ENCODE data around the gene PPP3CA. TPM values are rescaled to one million over a fixed set of nuclear protein-coding genes. Genes with fewer than 3 reads are reported as not detected.

The PPP3CA gene
- total RNA-seq, 4 donors from 2014 or later = 32.7 to 45.1 (median 44.0) TPM

DNA sequence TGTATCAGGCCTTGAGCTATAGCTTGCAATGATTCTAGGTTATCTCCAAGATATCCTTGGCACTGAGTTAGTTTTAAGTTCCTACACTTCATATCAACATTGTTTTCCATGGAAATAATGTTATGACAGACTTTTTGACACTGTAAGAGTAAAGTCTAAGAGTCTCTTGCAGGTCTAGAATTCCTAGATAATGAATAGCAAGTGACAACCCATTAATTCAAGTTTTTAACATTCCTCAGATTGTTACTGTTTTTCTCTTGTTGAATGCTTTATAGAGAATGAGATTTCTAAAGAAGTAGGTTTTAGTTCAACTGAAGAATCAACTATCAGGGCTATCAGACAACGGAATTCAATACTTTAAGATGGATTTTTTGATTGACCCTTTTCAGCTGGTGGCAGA is 276.1 kb downstream of the PPP3CA start:
- Histone ChIP-seq H3K9me3 (no peaks in the 10 kb centered on the region), H3K27ac (no peak overlapping the region), H3K36me3 (no peaks in the 10 kb centered on the region), H3K27me3 (no peaks in the 10 kb centered on the region), H3K4me3 (no peak overlapping the region), H3K4me1 (peaks cover 0 to 3% (median 0%) of the 10 kb centered on the region in 4 donors)
- TF ChIP-seq EP300 (IDR thresholded peaks at IDR 0.05) (no peak), POLR2A (IDR thresholded peaks at IDR 0.05) (no peak)
- TF ChIP-seq, protein P1, sequence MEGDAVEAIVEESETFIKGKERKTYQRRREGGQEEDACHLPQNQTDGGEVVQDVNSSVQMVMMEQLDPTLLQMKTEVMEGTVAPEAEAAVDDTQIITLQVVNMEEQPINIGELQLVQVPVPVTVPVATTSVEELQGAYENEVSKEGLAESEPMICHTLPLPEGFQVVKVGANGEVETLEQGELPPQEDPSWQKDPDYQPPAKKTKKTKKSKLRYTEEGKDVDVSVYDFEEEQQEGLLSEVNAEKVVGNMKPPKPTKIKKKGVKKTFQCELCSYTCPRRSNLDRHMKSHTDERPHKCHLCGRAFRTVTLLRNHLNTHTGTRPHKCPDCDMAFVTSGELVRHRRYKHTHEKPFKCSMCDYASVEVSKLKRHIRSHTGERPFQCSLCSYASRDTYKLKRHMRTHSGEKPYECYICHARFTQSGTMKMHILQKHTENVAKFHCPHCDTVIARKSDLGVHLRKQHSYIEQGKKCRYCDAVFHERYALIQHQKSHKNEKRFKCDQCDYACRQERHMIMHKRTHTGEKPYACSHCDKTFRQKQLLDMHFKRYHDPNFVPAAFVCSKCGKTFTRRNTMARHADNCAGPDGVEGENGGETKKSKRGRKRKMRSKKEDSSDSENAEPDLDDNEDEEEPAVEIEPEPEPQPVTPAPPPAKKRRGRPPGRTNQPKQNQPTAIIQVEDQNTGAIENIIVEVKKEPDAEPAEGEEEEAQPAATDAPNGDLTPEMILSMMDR (IDR thresholded peaks at IDR 0.05) = no peak
- no peak for DNase-seq (ENCODE audit: low spot score in 2 of 2)
- 52 to 66% methylated on average over 1 of the region's 1 CpG for WGBS, 2 donors

DNA sequence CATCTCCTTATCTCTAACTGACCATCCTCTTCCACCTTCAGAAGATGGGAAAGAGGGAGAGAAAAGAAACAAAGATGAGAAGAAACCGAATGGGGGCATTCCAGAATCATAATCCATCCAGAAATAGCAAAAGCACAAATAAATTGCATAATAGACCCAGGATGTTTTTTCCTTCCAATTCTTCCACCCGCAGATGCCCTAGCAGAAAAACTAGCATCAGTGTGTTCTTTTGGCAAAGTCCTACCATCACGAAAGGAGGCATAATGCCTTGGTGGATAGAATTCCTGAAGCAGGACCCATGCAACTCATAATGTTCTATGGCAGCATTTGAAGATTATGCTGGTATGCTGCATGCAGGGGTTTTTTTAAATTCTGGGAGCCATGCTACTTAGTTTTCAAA is 279.2 kb downstream of the PPP3CA start:
- no peaks in the 10 kb centered on the region for H3K9me3 ChIP-seq
- no peak overlapping the region for H3K4me3 ChIP-seq
- DNase-seq (ENCODE audit: low spot score in 2 of 2) = no peak
- peaks cover 0 to 3% (median 0%) of the 10 kb centered on the region in 4 donors for H3K4me1 ChIP-seq
- H3K27ac ChIP-seq = no peak overlapping the region
- 74 to 76% methylated on average over 3 of the region's 3 CpGs for WGBS, 2 donors
- TF ChIP-seq, protein P1 (IDR thresholded peaks at IDR 0.05) = no peak
- TF ChIP-seq POLR2A (IDR thresholded peaks at IDR 0.05) (no peak), EP300 (IDR thresholded peaks at IDR 0.05) (no peak)
- H3K36me3 ChIP-seq = no peaks in the 10 kb centered on the region
- H3K27me3 ChIP-seq = no peaks in the 10 kb centered on the region

DNA sequence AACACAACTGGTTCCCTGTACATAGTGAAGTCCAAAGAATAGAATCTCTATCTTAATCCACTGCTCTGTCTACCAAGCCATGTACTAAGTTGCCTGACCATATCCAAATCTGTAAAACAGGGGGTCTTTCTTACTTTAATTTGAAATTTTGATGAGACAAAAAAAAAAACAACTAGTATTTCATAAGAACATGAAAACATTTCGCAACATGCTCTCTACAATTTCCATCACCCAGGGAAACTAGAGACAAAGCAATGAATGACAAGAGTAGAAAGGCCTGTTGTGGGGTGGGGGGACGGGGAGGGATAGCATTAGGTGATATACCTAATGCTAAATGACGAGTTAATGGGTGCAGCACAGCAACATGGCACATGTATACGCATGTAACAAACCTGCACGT is 279.9 kb downstream of the PPP3CA start:
- no peaks in the 10 kb centered on the region for H3K36me3 ChIP-seq
- TF ChIP-seq POLR2A (IDR thresholded peaks at IDR 0.05) (no peak), EP300 (IDR thresholded peaks at IDR 0.05) (no peak)
- TF ChIP-seq, protein P1 (IDR thresholded peaks at IDR 0.05) = no peak
- H3K4me1 ChIP-seq = peaks cover 0 to 3% (median 0%) of the 10 kb centered on the region in 4 donors
- H3K27ac ChIP-seq = no peak overlapping the region
- no peaks in the 10 kb centered on the region for H3K9me3 ChIP-seq
- WGBS, 2 donors = 94 to 96% methylated on average over 5 of the region's 5 CpGs
- no peak for DNase-seq (ENCODE audit: low spot score in 2 of 2)
- H3K4me3 ChIP-seq = no peak overlapping the region
- no peaks in the 10 kb centered on the region for H3K27me3 ChIP-seq

DNA sequence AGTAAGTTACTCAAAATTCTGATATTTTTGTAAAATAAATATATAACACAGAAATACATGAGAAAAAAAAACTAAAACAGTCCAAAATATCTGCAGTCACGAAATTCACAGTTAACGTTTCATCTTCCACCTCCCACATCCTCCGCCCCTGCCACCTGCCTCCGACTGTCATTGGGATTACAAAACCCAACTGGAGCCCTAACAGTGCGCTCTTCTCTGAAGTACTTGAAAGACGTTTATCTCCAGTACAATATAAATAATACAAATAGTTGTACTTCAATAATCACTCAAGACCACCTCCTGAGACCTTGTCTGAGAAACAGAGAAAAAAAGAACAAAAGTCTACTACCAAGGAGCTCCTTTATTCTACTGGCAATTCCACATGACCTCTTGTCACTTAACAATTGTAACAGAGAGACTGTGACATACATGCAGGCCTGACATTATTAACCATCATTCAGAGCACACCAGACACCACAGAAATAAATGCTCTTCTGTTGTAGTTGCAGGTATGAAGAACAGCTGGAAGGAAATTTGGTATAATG is 280.6 kb downstream of the PPP3CA start:
- Histone ChIP-seq H3K36me3 (no peaks in the 10 kb centered on the region), H3K4me3 (no peak overlapping the region), H3K27me3 (no peaks in the 10 kb centered on the region), H3K4me1 (peaks cover 0 to 3% (median 0%) of the 10 kb centered on the region in 4 donors), H3K9me3 (no peaks in the 10 kb centered on the region), H3K27ac (no peak overlapping the region)
- no peak for DNase-seq (ENCODE audit: low spot score in 2 of 2)
- WGBS, 2 donors = 88 to 91% methylated on average over 6 of the region's 6 CpGs
- TF ChIP-seq EP300 (IDR thresholded peaks at IDR 0.05) (no peak), POLR2A (IDR thresholded peaks at IDR 0.05) (no peak)
- TF ChIP-seq, protein P1 (IDR thresholded peaks at IDR 0.05) = no peak

DNA sequence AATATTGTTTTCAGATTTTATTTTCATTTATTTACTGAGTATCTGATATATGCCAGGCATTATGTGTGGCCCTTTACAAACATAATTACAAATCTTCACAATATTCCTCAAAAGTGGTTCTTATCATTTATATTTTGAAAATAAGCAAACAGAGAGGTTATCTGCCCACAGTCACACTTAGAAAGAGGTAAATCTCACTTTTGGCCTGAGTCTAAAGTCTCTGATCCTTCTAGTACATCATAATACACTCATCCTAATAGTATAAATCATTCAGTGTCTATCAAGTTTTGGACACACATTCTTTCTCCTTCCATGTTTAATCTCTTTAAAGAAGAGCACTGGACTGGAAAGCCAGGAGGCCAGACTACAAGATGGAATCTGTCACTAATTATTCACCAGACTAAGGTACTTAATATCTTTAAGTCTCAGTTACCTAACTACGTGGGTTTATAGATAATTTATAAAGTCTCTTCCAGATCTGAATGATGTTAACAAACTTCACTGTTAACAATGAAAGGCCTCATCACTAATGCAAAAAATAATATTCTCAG is 281.3 kb downstream of the PPP3CA start:
- Histone ChIP-seq H3K9me3 (no peaks in the 10 kb centered on the region), H3K36me3 (no peaks in the 10 kb centered on the region), H3K27me3 (no peaks in the 10 kb centered on the region), H3K4me1 (peaks cover 0 to 3% (median 0%) of the 10 kb centered on the region in 4 donors), H3K4me3 (no peak overlapping the region), H3K27ac (no peak overlapping the region)
- DNase-seq (ENCODE audit: low spot score in 2 of 2) = no peak
- TF ChIP-seq POLR2A (IDR thresholded peaks at IDR 0.05) = no peak
- TF ChIP-seq EP300 (IDR thresholded peaks at IDR 0.05) = no peak
- TF ChIP-seq, protein P1 (IDR thresholded peaks at IDR 0.05) = no peak
- WGBS, 2 donors = 88 to 92% methylated on average over 1 of the region's 1 CpG

Data from tibial nerve (tissue), 4 donors.